Skin of body (tissue), 2 donors: ENCODE data around the gene PPM1N. TPM values are rescaled to one million over a fixed set of nuclear protein-coding genes. Genes with fewer than 3 reads are reported as not detected.
A peak's percentile ranks its signal among the peaks of the same experiment; 100 is the strongest.
"Not testable (repeated sequence)": the region's sequence is repeated elsewhere in the genome, so short reads cannot be mapped to it uniquely, and the experiment has no call there.

Source experiments
- DNase-seq: peaks from one replicate; lab custom pipeline; 2025; lab: John Stamatoyannopoulos, UW
- total RNA-seq: library from RNA; depleted of rRNA; stranded (reverse); fragments of >200 nt; gene quantifications from one replicate; pipeline ENCODE4 v1.2.3, GENCODE V29; 2014

Gene PPM1N
- total RNA-seq, 1 donor from 2014 or later, result 1.7 TPM

DNA sequence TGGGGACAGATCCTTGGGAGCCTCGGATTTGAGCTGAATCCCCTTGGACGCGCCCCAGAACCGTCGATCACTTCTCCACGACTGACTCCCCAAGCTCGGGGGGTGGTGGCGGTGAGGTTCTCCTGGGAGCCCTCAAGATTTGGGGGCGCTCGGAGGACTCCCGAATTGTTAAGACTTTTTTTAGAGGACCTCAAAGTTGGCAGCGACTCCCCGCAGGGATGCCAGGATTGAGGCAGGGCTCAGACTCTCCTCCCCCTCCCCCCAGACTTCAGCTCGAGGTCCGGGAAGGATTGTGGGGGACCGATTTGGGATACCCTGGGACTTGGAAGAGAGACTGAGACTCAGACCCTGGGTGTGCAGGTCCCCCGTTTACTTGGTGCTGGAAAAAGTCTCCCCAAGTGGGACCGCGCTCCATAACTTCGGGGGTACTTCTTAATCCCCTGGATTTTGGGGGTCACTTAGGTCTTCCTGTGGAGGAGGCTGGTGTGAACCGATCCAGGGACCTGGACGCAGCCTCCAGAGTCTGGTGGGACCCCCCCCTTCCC, 9.7 kb downstream of the PPM1N start:
- DNase-seq, result no peak

DNA sequence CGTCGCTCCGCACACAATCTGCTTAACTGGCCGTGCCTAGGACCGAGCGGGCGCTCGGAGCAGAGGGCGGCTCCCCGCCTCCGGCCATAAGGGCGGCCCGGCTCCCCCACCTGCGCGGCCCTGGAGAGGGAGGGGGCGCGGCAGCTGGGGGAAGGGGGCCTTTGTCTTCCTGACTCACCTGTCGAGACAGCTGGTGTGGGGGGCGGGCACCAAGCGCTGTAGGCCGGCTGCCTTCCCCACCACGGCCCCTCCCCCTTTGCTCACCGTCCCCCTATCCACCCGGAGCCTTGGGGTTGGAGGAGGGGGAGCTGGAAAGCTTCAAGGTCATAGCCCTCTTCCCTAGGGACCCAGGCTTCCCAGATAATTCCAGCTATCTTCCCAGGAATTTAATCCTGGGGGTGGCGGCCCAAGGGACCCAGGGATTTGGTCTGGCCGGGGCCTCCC, 10.2 kb downstream of the PPM1N start:
- no peak for DNase-seq

DNA sequence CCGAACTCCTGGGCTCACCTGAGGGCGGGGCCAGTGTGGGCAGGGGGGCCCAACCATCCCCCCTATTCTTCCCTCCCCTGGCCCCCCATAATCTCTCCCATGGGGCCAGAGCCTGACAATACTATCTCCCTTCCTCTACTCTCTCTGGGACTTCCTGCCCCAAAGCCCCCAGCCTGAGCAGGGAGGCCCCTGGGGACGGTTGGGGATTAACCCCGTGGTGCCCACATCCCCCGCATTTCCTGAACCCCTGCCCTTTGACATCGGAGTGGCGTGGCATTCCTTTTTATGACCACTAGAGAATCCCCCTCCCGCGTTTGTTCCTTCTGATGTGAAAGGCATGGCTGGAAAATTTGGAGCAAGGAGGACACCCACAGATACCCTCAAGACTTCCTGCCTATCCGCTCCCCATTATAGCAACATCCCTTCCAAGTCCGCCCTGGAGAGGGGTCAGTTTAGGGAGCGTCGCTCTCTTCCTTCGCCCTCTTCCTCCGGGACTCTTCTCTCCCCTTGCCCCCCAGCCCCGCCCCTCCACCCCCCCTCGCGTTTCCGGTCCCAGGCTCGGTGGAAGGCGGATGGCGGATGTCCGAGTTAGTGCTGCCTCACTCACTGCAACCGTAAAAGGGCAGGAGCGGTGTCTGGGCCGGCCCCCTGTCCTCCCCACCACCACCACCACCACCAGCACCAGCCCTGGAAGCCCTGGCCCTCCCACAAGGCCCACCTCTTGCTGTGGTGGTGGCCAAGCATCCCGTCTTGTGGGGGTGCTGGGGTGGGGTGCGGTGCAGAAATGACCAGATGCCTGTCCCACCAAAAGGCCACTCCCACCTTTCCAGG, 10.8 kb downstream of the PPM1N start:
- DNase-seq, result no peak

DNA sequence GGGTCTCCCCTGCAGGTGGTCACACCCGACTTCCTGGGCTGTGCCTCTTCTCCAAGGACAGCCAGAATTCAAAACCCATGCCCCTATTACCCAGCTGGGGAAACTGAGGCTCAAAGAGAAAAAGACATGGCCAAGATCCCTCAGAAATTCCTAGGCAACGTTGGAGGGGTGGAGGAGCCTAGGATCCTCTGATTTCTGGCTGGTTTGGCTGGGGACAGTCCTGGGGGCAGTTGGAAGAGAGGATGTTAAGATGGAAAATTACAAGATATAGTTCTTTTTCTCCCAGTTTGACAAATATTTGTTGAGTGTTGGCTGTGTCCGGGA, 11.4 kb downstream of the PPM1N start:
- no peak for DNase-seq

DNA sequence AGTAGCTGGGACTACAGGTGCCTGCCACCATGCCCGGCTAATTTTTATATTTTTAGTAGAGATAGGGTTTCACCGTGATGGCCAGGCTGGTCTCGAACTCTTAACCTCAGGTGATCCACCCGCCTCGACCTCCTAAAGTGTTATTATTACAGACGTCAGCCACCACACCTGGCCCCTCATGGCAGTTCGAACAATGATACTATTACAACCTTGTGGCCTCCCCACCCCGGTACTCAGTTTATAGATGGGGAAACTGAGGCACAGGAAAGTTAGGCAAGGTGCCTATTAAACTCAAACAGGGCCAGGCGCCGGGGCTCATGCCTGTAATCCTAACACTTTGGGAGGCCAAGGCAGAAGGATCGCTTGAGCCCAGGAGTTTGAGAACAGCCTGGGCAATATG, 12.1 kb downstream of the PPM1N start:
- not testable (repeated sequence) for DNase-seq

DNA sequence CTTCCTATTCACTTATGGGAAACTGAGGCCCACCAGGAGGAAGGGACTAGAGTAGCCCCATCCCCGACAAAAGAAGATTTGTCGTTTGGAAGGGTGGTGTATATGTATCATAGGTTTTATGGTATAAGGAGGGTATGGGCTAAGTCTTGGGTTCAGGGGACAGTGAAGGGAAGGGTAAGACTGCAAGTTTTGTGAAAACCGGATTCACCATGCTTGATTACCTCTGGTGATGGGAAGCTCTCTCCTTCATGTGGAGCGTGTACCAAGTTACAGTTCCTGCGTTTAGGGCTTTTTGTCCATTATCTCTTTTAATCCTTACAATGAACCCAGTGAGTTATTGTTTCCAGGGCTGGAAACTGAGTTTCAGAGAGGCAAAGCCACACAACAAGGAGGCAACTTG, 12.8 kb downstream of the PPM1N start:
- no peak for DNase-seq

DNA sequence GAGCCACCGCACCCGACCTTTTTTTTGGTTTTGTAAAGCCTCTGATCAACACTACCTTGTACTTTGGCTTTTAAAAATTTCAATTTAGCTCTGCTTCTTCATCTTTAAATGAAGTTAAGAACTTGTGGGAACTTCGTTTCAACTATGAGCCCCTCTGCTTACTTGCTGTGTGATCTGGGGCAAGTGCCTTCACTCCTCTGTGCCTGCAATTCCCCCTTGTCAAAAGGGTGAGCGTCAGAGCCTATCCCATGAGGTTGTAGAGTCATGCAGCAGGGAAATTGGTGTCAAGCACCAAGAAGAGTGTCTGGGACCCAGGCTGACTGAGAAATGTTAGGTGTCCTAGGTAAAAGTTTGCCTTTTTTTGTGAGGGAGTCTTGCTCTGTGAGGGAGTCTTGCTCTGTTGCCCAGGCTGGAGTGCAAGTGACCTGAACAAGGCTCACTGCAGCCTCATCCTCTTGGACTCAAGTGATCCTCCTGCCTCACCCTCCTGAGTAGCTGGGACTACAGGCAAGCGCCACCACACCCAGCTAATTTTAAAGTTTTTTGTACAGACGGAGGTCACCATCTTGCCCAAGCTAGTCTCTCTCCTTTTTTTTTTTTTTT, 14.7 kb downstream of the PPM1N start:
- DNase-seq, result no peak

DNA sequence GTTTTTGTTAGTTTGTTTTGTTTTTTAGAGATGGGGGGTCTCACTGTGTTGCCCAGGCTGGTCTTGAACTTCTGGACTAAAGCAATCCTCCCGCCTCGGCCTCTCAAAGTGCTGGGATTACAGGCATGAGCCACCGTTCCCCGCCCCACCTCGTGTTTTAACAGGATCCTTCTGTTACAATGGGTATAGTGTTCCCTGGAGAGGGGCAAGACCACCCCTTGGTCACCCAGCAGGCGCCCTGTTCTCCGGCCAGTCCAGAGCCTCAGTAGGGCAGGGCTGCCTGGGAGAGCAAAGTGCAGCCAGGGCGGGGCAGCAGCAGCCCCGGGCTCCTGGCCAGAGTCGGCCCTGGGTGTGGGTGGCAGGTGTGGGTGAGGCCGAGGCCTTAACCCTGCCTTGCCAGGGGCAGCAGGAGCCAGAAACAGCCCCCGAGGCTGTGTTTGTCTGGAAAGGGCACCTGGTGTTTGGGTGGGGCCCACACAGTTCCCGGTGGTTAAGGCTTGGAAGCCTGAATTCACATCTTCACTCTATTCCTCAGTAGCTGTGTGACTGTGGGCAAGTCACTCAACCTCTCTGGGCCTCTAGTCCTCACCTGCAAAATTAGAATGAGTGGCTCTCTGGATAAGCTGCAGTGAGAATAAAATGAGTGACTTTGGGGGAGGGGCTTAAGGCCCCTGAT, 16.3 kb downstream of the PPM1N start:
- no peak for DNase-seq

DNA sequence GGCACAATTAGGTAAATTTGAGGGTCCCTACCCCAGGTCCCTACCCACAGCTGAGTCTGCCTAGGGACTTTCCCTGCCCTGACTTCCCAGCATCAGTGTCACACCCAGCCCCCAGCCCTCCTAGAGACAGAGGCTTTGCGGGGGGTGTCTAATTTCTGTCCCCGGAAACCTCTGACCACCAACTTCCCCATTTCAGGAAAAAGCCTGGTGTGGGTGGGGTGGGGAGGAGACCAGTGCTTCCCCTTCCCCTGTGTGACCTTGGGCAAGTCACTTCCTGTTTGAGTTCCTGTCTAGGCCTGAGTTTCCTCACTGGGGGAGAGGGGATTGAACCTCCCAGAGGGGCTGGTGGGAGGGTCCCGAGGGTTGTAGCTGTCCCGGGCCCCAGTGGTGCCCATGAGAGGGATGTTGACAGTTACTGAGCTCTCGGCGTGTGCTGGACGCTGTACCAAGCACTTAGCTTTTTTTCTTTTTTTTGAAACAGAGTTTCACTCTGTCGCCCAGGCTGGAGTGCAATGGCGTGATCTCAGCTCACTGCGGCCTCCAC, 16.9 kb downstream of the PPM1N start:
- DNase-seq, result no peak

DNA sequence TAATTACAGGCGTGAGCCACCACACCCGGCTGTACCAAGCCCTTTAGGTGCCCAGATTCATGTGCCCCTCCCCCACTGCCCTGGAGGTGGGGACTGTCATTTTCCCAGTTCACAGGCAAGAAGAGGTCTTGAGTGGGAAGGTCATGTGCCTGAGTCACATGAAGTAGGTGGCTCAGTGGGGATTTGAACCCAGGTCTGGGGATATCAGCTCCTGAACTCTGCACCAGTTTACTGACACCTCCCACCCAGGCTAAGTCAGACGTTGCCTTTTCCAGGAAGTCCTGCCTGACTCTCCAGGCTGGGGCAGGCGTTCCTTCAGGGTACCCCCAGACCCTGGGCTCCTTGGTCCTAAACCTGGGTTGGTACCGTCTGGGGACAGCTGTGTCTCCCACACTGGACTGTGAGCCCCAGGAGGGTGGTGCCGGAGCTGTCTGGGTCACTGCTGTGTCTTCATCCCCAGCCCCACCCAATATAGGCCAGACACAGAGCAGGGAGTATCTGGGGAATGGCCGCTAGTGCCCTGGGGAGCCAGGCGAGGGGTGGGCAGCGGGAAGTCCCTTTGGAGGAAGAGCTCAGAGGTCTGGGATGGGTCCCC, 17.7 kb downstream of the PPM1N start:
- no peak for DNase-seq

DNA sequence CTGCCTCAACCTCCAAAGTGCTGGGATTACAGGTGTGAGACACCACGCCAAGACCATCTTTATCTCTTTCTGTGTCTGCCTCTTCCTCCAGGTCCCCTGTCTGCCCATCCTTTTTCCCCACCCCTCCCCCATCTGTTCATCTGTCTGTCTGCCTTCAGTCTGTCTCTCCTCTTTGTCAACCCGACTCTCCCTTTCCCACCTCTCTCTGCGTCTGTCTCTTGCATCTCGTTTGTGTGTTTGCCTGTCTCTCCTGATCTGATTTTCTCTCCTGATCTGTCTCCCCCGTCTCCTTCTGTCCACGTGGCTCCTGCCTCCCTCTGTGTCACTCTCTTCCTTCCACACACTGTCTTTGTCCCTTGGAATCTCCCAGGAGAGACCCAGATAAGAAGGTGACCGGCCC, 19.0 kb downstream of the PPM1N start:
- no peak for DNase-seq

DNA sequence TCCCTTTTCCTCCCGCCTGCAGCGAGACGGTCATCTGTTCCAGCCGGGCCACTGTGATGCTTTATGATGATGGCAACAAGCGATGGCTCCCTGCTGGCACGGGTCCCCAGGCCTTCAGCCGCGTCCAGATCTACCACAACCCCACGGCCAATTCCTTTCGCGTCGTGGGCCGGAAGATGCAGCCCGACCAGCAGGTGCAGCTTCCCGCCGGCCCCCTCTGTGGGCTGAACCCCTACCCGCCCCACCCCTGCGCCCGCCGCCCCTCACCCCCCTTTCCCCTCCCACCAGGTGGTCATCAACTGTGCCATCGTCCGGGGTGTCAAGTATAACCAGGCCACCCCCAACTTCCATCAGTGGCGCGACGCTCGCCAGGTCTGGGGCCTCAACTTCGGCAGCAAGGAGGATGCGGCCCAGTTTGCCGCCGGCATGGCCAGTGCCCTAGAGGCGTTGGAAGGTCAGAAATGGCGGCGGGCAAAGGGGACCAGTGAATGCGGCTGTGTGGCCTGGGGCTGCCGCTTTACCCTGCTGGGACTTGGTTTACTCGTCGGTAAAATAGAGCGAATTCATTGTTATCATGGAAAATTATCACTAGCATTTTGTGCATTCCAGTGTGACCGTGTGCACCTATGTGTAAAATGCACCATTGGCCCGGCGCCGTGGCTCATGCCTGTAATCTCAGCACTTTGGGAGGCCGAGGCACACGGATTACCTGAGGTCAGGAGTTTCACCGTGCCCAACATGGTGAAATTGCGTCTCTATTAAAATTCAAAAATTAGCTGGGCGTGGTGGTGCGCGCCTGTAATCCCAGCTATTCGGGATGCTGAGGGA, 19.6 kb downstream of the PPM1N start:
- no peak for DNase-seq

DNA sequence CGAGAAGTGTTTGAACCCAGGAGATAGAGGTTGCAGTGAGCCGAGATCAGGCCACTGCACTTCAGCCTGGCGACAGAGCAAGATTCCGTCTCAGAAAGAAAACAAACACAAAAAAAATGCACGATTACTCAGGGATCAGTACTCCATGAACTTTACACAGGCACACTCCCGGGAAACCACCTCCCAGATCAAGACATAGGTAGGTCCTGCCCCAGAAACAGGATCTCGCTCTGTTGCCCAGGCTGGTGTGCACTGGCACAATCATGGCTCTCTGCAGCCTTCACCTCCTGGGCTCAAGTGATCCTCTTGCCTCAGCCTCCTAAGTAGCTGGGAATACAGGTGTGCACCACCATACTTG, 20.2 kb downstream of the PPM1N start:
- no peak for DNase-seq

DNA sequence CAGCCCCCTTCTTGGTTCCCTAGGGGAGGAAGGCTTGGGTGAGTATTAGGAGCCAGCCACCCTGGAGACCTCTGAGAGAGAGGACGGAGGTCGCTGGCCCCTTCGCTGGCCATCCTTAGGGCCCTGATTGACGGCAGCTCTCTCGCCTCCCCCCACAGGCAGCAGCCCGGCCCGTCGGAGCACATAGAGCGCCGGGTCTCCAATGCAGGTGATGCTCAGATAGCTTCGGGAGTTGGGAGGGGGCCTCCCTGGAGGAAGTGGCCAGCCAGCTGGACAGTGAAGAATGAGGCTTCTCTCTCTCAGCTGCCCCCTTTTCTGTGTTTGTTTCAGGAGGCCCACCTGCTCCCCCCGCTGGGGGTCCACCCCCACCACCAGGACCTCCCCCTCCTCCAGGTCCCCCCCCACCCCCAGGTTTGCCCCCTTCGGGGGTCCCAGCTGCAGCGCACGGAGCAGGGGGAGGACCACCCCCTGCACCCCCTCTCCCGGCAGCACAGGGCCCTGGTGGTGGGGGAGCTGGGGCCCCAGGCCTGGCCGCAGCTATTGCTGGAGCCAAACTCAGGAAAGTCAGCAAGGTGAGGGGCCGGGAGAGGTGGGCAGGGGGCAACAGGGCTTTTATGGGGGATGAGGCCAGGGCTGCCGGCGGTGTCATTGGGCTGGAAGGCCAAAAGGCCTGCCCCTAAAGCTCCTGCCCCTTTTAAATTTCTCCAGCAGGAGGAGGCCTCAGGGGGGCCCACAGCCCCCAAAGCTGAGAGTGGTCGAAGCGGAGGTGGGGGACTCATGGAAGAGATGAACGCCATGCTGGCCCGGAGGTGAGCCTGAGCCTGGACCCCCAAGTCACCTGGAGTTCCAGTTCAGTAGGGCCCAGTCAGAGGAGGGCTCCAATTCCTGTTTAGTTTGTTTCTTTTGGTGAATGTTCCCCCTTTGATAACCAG, 24.0 kb downstream of the PPM1N start:
- DNase-seq, result no peak

DNA sequence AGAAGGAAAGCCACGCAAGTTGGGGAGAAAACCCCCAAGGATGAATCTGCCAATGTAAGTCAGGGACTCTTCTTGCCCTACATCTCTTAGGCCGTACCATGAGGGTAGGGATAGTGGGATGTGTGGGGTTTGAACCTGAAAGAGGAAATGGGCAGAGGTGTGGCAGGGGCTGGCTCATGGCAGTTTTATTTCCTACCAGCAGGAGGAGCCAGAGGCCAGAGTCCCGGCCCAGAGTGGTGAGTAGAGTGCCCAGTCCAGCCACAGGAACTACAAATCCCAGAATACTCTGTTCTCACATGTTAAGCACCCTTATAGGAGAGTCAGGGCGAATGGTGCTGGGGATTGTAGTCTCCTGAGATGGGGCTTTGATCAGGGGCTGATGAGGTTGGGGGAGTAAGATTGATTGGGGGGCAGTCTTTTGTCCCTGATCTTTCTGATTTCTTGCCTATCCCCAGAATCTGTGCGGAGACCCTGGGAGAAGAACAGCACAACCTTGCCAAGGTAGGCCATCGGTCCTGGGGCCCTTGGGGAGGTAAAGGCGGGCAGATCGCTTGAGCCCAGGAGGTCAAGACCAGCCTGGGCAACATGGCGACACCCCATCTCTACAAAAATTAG, 25.5 kb downstream of the PPM1N start:
- peak; percentile 74 for DNase-seq

DNA sequence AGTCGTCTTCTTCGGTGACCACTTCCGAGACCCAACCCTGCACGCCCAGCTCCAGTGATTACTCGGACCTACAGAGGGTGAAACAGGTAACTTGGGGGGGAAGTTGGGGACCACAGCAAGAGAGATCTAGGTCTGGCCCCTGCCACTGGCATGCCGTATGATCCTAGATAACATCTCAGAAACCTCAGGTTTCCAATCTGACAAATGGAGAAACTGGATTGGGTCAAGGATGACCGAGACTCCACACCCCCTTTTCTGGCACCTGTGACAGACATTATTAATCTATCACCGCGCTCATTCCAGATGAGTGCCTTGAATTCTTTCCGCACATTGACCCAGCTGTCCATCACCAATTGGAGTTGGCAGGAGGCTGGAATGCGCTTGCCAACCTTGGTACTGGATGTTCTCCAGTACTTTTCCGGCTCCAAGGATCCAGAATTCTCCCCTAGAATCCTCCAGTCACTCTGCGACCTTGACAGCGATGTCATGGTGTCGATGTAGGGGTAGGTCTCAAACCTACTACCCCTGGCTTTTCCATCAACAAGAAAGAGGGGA, 26.4 kb downstream of the PPM1N start:
- DNase-seq, result no peak

DNA sequence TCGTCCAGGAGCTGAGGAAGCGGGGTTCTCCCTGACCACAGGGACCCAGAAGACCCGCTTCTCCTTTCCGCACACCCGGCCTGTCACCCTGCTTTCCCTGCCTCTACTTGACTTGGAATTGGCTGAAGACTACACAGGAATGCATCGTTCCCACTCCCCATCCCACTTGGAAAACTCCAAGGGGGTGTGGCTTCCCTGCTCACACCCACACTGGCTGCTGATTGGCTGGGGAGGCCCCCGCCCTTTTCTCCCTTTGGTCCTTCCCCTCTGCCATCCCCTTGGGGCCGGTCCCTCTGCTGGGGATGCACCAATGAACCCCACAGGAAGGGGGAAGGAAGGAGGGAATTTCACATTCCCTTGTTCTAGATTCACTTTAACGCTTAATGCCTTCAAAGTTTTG, 27.9 kb downstream of the PPM1N start:
- no peak for DNase-seq

DNA sequence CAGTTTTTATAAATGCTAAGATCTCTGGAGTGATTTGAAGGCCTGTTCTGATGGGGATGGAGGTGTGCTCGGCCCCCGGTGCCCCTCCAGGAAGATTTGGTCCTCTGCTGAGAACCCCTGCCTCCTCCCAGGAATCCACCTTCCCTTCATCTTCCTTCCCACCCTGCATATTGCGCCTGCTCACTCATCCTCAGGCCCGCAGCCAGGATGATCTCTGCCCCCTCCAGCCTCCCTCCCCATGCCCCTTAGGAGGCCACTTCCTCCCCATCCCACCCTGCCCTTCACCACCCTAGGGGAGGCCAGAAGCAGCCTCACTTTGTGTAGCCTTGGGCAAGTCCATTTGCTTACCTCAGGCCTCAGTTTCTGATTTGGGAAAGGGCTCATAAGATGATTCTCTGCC, 28.7 kb downstream of the PPM1N start:
- DNase-seq, result no peak

DNA sequence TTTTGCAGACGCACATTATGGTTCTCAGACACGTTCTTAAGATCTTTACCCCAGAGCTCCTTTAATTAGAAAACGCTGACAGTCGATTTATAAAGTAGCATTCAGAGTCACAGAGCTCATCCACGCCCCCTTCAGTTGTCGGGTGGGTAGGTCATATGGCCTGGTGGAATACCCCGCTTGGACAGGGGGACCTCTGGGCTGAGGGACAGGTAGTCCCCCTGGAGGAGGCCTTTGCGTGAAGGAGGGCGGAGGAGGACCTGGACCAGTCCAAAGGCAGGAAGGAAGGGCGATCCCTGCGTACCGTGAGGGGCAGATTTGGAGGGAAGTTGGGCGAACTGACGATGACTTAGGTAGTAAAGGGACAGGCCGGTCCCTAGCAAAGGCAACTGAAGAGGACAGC, 29.5 kb downstream of the PPM1N start:
- DNase-seq, result no peak
